ENCODE results near the gene ARHGAP25. TPM values are rescaled to one million over a fixed set of nuclear protein-coding genes. Genes with fewer than 3 reads are reported as not detected.

ARHGAP25 gene
- total and polyA plus RNA-seq, 2 experiments from 2014 or later = 1.9 to 2.0 TPM

GRCh38 chr2:68835621-68836020, 101.0 kb downstream of the ARHGAP25 start:
- Histone ChIP-seq H3F3A (replicated peaks; ENCODE audit: low read depth) (no peaks in the 10 kb centered on the region), H3K36me3 (ENCODE audit: insufficient read depth) (no peaks in the 10 kb centered on the region), H3K79me2 (replicated peaks; ENCODE audit: insufficient read depth) (no peaks in the 10 kb centered on the region), H3K27ac (ENCODE audit: low read depth) (no peak overlapping the region), H3K9me2 (ENCODE audit: insufficient read depth) (no peaks in the 10 kb centered on the region; the same call in 1 of the 2 replicates), H3K4me2 (no peak overlapping the region), H3K27me3 (ENCODE audit: insufficient read depth) (no peaks in the 10 kb centered on the region), H3K4me3 (no peak overlapping the region), H2AFZ (no peak overlapping the region), H3K4me1 (ENCODE audit: insufficient read depth) (no peaks in the 10 kb centered on the region), H4K20me1 (replicated peaks; ENCODE audit: insufficient read depth) (no peaks in the 10 kb centered on the region)
- Mint-ChIP-seq H3K36me3 (ENCODE audit: low read depth) (peaks cover 11% of the 10 kb centered on the region; the same call in 2 of the 3 replicates), H3K4me3 (no peak overlapping the region), H3K27ac (no peak overlapping the region), H3K9me3 (peaks cover 15% of the 10 kb centered on the region), H3K4me1 (peaks cover 5% of the 10 kb centered on the region; the same call in 2 of the 3 replicates), H3K27me3 (ENCODE audit: insufficient read depth, low read depth, poor library complexity) (peaks cover 2% of the 10 kb centered on the region)
- DNase-seq (ENCODE audit: low spot score) = no peak
- no peak for ATAC-seq
- no peak for TF ChIP-seq POLR2AphosphoS5 (IDR thresholded peaks at IDR 0.05; ENCODE audit: low read depth)
- no peak for TF ChIP-seq ZNF114 (CRISPR knock-in tag; IDR thresholded peaks at IDR 0.05)
- TF ChIP-seq, protein P1, sequence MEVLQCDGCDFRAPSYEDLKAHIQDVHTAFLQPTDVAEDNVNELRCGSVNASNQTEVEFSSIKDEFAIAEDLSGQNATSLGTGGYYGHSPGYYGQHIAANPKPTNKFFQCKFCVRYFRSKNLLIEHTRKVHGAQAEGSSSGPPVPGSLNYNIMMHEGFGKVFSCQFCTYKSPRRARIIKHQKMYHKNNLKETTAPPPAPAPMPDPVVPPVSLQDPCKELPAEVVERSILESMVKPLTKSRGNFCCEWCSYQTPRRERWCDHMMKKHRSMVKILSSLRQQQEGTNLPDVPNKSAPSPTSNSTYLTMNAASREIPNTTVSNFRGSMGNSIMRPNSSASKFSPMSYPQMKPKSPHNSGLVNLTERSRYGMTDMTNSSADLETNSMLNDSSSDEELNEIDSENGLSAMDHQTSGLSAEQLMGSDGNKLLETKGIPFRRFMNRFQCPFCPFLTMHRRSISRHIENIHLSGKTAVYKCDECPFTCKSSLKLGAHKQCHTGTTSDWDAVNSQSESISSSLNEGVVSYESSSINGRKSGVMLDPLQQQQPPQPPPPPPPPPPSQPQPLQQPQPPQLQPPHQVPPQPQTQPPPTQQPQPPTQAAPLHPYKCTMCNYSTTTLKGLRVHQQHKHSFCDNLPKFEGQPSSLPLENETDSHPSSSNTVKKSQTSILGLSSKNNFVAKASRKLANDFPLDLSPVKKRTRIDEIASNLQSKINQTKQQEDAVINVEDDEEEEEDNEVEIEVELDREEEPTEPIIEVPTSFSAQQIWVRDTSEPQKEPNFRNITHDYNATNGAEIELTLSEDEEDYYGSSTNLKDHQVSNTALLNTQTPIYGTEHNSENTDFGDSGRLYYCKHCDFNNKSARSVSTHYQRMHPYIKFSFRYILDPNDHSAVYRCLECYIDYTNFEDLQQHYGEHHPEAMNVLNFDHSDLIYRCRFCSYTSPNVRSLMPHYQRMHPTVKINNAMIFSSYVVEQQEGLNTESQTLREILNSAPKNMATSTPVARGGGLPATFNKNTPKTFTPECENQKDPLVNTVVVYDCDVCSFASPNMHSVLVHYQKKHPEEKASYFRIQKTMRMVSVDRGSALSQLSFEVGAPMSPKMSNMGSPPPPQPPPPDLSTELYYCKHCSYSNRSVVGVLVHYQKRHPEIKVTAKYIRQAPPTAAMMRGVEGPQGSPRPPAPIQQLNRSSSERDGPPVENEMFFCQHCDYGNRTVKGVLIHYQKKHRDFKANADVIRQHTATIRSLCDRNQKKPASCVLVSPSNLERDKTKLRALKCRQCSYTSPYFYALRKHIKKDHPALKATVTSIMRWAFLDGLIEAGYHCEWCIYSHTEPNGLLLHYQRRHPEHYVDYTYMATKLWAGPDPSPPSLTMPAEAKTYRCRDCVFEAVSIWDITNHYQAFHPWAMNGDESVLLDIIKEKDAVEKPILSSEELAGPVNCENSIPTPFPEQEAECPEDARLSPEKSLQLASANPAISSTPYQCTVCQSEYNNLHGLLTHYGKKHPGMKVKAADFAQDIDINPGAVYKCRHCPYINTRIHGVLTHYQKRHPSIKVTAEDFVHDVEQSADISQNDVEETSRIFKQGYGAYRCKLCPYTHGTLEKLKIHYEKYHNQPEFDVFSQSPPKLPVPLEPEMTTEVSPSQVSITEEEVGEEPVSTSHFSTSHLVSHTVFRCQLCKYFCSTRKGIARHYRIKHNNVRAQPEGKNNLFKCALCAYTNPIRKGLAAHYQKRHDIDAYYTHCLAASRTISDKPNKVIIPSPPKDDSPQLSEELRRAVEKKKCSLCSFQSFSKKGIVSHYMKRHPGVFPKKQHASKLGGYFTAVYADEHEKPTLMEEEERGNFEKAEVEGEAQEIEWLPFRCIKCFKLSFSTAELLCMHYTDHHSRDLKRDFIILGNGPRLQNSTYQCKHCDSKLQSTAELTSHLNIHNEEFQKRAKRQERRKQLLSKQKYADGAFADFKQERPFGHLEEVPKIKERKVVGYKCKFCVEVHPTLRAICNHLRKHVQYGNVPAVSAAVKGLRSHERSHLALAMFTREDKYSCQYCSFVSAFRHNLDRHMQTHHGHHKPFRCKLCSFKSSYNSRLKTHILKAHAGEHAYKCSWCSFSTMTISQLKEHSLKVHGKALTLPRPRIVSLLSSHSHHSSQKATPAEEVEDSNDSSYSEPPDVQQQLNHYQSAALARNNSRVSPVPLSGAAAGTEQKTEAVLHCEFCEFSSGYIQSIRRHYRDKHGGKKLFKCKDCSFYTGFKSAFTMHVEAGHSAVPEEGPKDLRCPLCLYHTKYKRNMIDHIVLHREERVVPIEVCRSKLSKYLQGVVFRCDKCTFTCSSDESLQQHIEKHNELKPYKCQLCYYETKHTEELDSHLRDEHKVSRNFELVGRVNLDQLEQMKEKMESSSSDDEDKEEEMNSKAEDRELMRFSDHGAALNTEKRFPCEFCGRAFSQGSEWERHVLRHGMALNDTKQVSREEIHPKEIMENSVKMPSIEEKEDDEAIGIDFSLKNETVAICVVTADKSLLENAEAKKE (CRISPR knock-in tag; IDR thresholded peaks at IDR 0.05) = no peak
- TF ChIP-seq, protein P2, sequence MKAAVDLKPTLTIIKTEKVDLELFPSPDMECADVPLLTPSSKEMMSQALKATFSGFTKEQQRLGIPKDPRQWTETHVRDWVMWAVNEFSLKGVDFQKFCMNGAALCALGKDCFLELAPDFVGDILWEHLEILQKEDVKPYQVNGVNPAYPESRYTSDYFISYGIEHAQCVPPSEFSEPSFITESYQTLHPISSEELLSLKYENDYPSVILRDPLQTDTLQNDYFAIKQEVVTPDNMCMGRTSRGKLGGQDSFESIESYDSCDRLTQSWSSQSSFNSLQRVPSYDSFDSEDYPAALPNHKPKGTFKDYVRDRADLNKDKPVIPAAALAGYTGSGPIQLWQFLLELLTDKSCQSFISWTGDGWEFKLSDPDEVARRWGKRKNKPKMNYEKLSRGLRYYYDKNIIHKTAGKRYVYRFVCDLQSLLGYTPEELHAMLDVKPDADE (IDR thresholded peaks at IDR 0.05) = no peak
- no peak for TF ChIP-seq ZNF331 (CRISPR knock-in tag; IDR thresholded peaks at IDR 0.05; ENCODE audit: low read depth)
- no peak for TF ChIP-seq REST (IDR thresholded peaks at IDR 0.05; ENCODE audit: unreplicated experiment)
- no peak for TF ChIP-seq NANOG (IDR thresholded peaks at IDR 0.05; ENCODE audit: borderline replicate concordance)
- TF ChIP-seq JUNB (IDR thresholded peaks at IDR 0.05; ENCODE audit: unreplicated experiment) = no peak
- TF ChIP-seq CREB1 (CRISPR knock-in tag; IDR thresholded peaks at IDR 0.05; ENCODE audit: low read depth) = no peak
- TF ChIP-seq, protein P3, sequence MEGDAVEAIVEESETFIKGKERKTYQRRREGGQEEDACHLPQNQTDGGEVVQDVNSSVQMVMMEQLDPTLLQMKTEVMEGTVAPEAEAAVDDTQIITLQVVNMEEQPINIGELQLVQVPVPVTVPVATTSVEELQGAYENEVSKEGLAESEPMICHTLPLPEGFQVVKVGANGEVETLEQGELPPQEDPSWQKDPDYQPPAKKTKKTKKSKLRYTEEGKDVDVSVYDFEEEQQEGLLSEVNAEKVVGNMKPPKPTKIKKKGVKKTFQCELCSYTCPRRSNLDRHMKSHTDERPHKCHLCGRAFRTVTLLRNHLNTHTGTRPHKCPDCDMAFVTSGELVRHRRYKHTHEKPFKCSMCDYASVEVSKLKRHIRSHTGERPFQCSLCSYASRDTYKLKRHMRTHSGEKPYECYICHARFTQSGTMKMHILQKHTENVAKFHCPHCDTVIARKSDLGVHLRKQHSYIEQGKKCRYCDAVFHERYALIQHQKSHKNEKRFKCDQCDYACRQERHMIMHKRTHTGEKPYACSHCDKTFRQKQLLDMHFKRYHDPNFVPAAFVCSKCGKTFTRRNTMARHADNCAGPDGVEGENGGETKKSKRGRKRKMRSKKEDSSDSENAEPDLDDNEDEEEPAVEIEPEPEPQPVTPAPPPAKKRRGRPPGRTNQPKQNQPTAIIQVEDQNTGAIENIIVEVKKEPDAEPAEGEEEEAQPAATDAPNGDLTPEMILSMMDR (conservative IDR thresholded peaks at IDR 0.05; ENCODE audit: low read depth in 2 of 2) = no peak
- no peak for TF ChIP-seq EZH2 (IDR thresholded peaks at IDR 0.05; ENCODE audit: low read depth, unreplicated experiment)
- no peak for TF ChIP-seq STAT1 (IDR thresholded peaks at IDR 0.05; ENCODE audit: unreplicated experiment)
- no peak for TF ChIP-seq EZH2phosphoT487 (IDR thresholded peaks at IDR 0.05; ENCODE audit: unreplicated experiment)
